Measurements from ENCODE around the gene MLLT10. TPM values are rescaled to one million over a fixed set of nuclear protein-coding genes. Genes with fewer than 3 reads are reported as not detected.
A peak's percentile ranks its signal among the peaks of the same experiment; 100 is the strongest.

MLLT10 gene
- total and polyA plus RNA-seq, 9 of the 15 experiments (the other 6 are each of a cell fraction or from before 2014, with no cell fraction given): 18.8 to 81.4 (median 64.2) TPM

- TF ChIP-seq UBTF (IDR thresholded peaks at IDR 0.05; ENCODE audit: borderline replicate concordance in 1 of 2, low read depth in 2 of 2, low read length in 2 of 2): peak in 1 of 2 experiments; percentile 63; a peak in 1 of 4 replicates
- no peak for TF ChIP-seq RERE (CRISPR knock-in tag; IDR thresholded peaks at IDR 0.05; ENCODE audit: borderline replicate concordance)
- no peak for TF ChIP-seq PHB2 (IDR thresholded peaks at IDR 0.05; ENCODE audit: low read depth)
- TF ChIP-seq RBM34 (IDR thresholded peaks at IDR 0.05; ENCODE audit: borderline replicate concordance, insufficient read depth, low read length): no peak
- no peak for TF ChIP-seq HCFC1 (IDR thresholded peaks at IDR 0.05; ENCODE audit: low read depth, low read length)
- no peak for TF ChIP-seq ZNF354B (CRISPR knock-in tag; IDR thresholded peaks at IDR 0.05)
- peak; percentile 48 to 76 (median 53); a peak in 5 of 6 replicates for TF ChIP-seq CTCF (IDR thresholded peaks at IDR 0.05 in 2 of 3, conservative IDR thresholded peaks at IDR 0.05 in 1 of 3; ENCODE audit: insufficient read depth in 2 of 3, low read depth in 1 of 3, low read length in 3 of 3)
- no peak for TF ChIP-seq PKNOX1 (IDR thresholded peaks at IDR 0.05)
- TF ChIP-seq ZNF316 (IDR thresholded peaks at IDR 0.05): no peak
- no peak for TF ChIP-seq ATF7 (IDR thresholded peaks at IDR 0.05)
- TF ChIP-seq SLC30A9 (CRISPR knock-in tag; IDR thresholded peaks at IDR 0.05): no peak
- no peak for TF ChIP-seq JUN (IDR thresholded peaks at IDR 0.05; ENCODE audit: borderline replicate concordance, low read depth, low read length)
- TF ChIP-seq JUN (CRISPR knock-in tag; IDR thresholded peaks at IDR 0.05; ENCODE audit: borderline replicate concordance): no peak
- no peak for TF ChIP-seq ZNF589 (CRISPR knock-in tag; IDR thresholded peaks at IDR 0.05; ENCODE audit: low read depth)
- TF ChIP-seq ZNF717 (CRISPR knock-in tag; IDR thresholded peaks at IDR 0.05): no peak
- TF ChIP-seq HMGN3 (IDR thresholded peaks at IDR 0.05; ENCODE audit: borderline replicate concordance, extremely low read depth, insufficient read length, low read depth, low read length): peak; percentile 41
- TF ChIP-seq HEY1 (CRISPR knock-in tag; IDR thresholded peaks at IDR 0.05; ENCODE audit: borderline replicate concordance): no peak
Measured at GRCh38 chr10:21496343-21497176, 37.5 kb upstream of the MLLT10 start (continued).
